ENCODE measurements around the gene LRBA.
"Not testable (repeated sequence)": the region's sequence is repeated elsewhere in the genome, so short reads cannot be mapped to it uniquely, and the experiment has no call there.

Gene LRBA

GRCh38 chr4:150976478-150977118 lies 38.5 kb downstream of the LRBA start:
- DNase-seq: no peak

- no peak for DNase-seq
Measured at GRCh38 chr4:150974750-150975149, 40.3 kb downstream of the LRBA start.

- DNase-seq: no peak
Measured at GRCh38 chr4:150974252-150974640, 40.8 kb downstream of the LRBA start.

GRCh38 chr4:150973626-150974251 lies 41.3 kb downstream of the LRBA start:
- DNase-seq: no peak

GRCh38 chr4:150972592-150972991 lies 42.5 kb downstream of the LRBA start:
- DNase-seq: peak; percentile 8

- no peak for DNase-seq
Measured at GRCh38 chr4:150971901-150972300, 43.2 kb downstream of the LRBA start.

GRCh38 chr4:150970685-150971151 lies 44.4 kb downstream of the LRBA start:
- DNase-seq: no peak

GRCh38 chr4:150964754-150965153 lies 50.3 kb downstream of the LRBA start:
- no peak for DNase-seq

- DNase-seq: not testable (repeated sequence)
Measured at GRCh38 chr4:150963602-150964345, 51.3 kb downstream of the LRBA start.

GRCh38 chr4:150962245-150962644 lies 52.8 kb downstream of the LRBA start:
- no peak for DNase-seq

- DNase-seq: no peak
Measured at GRCh38 chr4:150961566-150961965, 53.5 kb downstream of the LRBA start.

- DNase-seq: no peak
Measured at GRCh38 chr4:150960818-150961217, 54.3 kb downstream of the LRBA start.

- no peak for DNase-seq
Measured at GRCh38 chr4:150960079-150960478, 55.0 kb downstream of the LRBA start.

GRCh38 chr4:150957981-150958380 lies 57.1 kb downstream of the LRBA start:
- DNase-seq: not testable (repeated sequence)

GRCh38 chr4:150957095-150957494 lies 58.0 kb downstream of the LRBA start:
- DNase-seq: not testable (repeated sequence)

- not testable (repeated sequence) for DNase-seq
Measured at GRCh38 chr4:150953916-150954315, 61.2 kb downstream of the LRBA start.

- no peak for DNase-seq
Measured at GRCh38 chr4:150952167-150952845, 62.8 kb downstream of the LRBA start.

GRCh38 chr4:150950657-150951288 lies 64.3 kb downstream of the LRBA start:
- no peak for DNase-seq

GRCh38 chr4:150949943-150950342 lies 65.1 kb downstream of the LRBA start:
- no peak for DNase-seq

- DNase-seq: no peak
Measured at GRCh38 chr4:150949342-150949741, 65.7 kb downstream of the LRBA start.

GRCh38 chr4:150948710-150949109 lies 66.4 kb downstream of the LRBA start:
- no peak for DNase-seq

- DNase-seq: no peak
Measured at GRCh38 chr4:150948074-150948473, 67.0 kb downstream of the LRBA start.

Measured in right kidney (tissue), 1 donor.